ENCODE measurements around the gene CKAP2L.
"Not testable (repeated sequence)": the region's sequence is repeated elsewhere in the genome, so short reads cannot be mapped to it uniquely, and the experiment has no call there.

Gene CKAP2L

GRCh38 chr2:112708968-112709367 lies 55.4 kb downstream of the CKAP2L start:
- no peak for TF ChIP-seq CTCF (IDR thresholded peaks at IDR 0.05; ENCODE audit: extremely low read depth, insufficient read depth, missing control alignments)
- DNase-seq (ENCODE audit: low spot score) = no peak
- in situ Hi-C loops (cut with MboI; ENCODE audit: low pct_unique_long_range_greater_than_20kb, low sequenced_read_pairs, unreplicated experiment) = no loop called here

- DNase-seq (ENCODE audit: low spot score); in situ Hi-C loops (cut with MboI; ENCODE audit: low pct_unique_long_range_greater_than_20kb, low sequenced_read_pairs, unreplicated experiment): not testable (repeated sequence)
Measured at GRCh38 chr2:112706947-112707346, 57.5 kb downstream of the CKAP2L start.

- in situ Hi-C loops (cut with MboI; ENCODE audit: low pct_unique_long_range_greater_than_20kb, low sequenced_read_pairs, unreplicated experiment) = no loop called here
- no peak for TF ChIP-seq CTCF (IDR thresholded peaks at IDR 0.05; ENCODE audit: extremely low read depth, insufficient read depth, missing control alignments)
- DNase-seq (ENCODE audit: low spot score) = no peak
Measured at GRCh38 chr2:112706170-112706664, 58.2 kb downstream of the CKAP2L start.

GRCh38 chr2:112705575-112705974 lies 58.8 kb downstream of the CKAP2L start:
- no peak for TF ChIP-seq CTCF (IDR thresholded peaks at IDR 0.05; ENCODE audit: extremely low read depth, insufficient read depth, missing control alignments)
- no peak for DNase-seq (ENCODE audit: low spot score)
- in situ Hi-C loops (cut with MboI; ENCODE audit: low pct_unique_long_range_greater_than_20kb, low sequenced_read_pairs, unreplicated experiment) = no loop called here

GRCh38 chr2:112703684-112704083 lies 60.7 kb downstream of the CKAP2L start:
- no peak for DNase-seq (ENCODE audit: low spot score)
- in situ Hi-C loops (cut with MboI; ENCODE audit: low pct_unique_long_range_greater_than_20kb, low sequenced_read_pairs, unreplicated experiment) = no loop called here
- no peak for TF ChIP-seq CTCF (IDR thresholded peaks at IDR 0.05; ENCODE audit: extremely low read depth, insufficient read depth, missing control alignments)

- TF ChIP-seq CTCF (IDR thresholded peaks at IDR 0.05; ENCODE audit: extremely low read depth, insufficient read depth, missing control alignments) = no peak
- DNase-seq (ENCODE audit: low spot score) = no peak
- in situ Hi-C loops (cut with MboI; ENCODE audit: low pct_unique_long_range_greater_than_20kb, low sequenced_read_pairs, unreplicated experiment) = no loop called here
Measured at GRCh38 chr2:112701052-112701451, 63.4 kb downstream of the CKAP2L start.

- no peak for DNase-seq (ENCODE audit: low spot score)
- TF ChIP-seq CTCF (IDR thresholded peaks at IDR 0.05; ENCODE audit: extremely low read depth, insufficient read depth, missing control alignments) = no peak
- in situ Hi-C loops (cut with MboI; ENCODE audit: low pct_unique_long_range_greater_than_20kb, low sequenced_read_pairs, unreplicated experiment) = no loop called here
Measured at GRCh38 chr2:112699984-112700667, 64.3 kb downstream of the CKAP2L start.
